Body of pancreas (tissue), 4 donors: ENCODE measurements around the gene ENO3. TPM values are rescaled to one million over a fixed set of nuclear protein-coding genes. Genes with fewer than 3 reads are reported as not detected.

Experiments used
- ATAC-seq: fragments of 150-250 bp; one replicate; pipeline ENCODE4 v1.9.1; 2016
- DNase-seq, 4 donors: peaks; one replicate each; pipeline ENCODE4 v3.0.0-alpha.2; 2019
- H3K27ac ChIP-seq, 4 donors: fragments of 200-600 bp; sonication (generic); 1 replicate in 3 of 4; 2 replicates in 1 of 4; pipeline versions ENCODE4 v1.5.1 to v1.6.1; 2016 to 2019; ENCODE audit warnings: mild to moderate bottlenecking in 1 of 4, mixed read lengths in 1 of 4, moderate library complexity in 1 of 4
- H3K27me3 ChIP-seq, 2 donors: fragments of 200-600 bp; sonication (generic); one replicate each; pipeline ENCODE4 v1.6.0; 2016; ENCODE audit warnings: mild to moderate bottlenecking in 1 of 2
- H3K36me3 ChIP-seq, 2 donors: fragments of 200-600 bp; sonication (generic); replicated peaks in 1 of 2; 2 replicates each; pipeline ENCODE4 v1.5.1; 2016; ENCODE audit warnings: low read depth in 2 of 2; ENCODE audit not compliant: insufficient read depth in 1 of 2
- H3K4me1 ChIP-seq: fragments of 200-600 bp; sonication (generic); one replicate; pipeline ENCODE4 v1.6.0; 2016
- H3K4me3 ChIP-seq, 2 donors: fragments of 200-600 bp; sonication (generic); 1 replicate in 1 of 2; 2 replicates in 1 of 2; pipeline ENCODE4 v1.5.1; 2016 to 2019
- H3K9me3 ChIP-seq, 3 donors: fragments of 200-600 bp; sonication (generic); 1 replicate in 2 of 3; 2 replicates in 1 of 3; pipeline ENCODE4 v1.5.1; 2016
- POLR2A ChIP-seq, 3 donors: fragments of 450-650 bp; IDR thresholded peaks; one replicate each; pipeline ENCODE4 v1.6.1; 2016; ENCODE audit warnings: antibody characterized with exemption in 3 of 3, mild to moderate bottlenecking in 2 of 3
- WGBS, 2 donors: methylation state at CpG; one replicate each; pipeline ENCODE4 v1.1.5; 2017; 5-methylcytosine and 5-hydroxymethylcytosine counted together
- intact Hi-C: fragments of 100-400 bp; cut with DNase I; formaldehyde crosslinking; loops from one replicate; pipeline ENCODE4 v1.15.1; 2023
- total RNA-seq, 2 donors: library from RNA; depleted of rRNA; stranded (reverse); fragments of >200 nt; gene quantifications; one replicate each; pipeline ENCODE4 v1.1.0, GENCODE V29; 2016
- TF ChIP-seq, protein P1 (sequence below), 7 experiments: fragments of 450-650 bp in 4 of 7; fragments of 200-600 bp in 3 of 7; sonication (generic) in 3 of 7; IDR thresholded peaks; one replicate each; pipeline ENCODE4 v1.5.1; 2016 to 2019; ENCODE audit warnings: antibody characterized with exemption in 7 of 7

Gene ENO3
- total RNA-seq, 2 donors from 2014 or later: 3.3 to 3.6 TPM

- Histone ChIP-seq H3K4me3 (no peak overlapping the region), H3K9me3 (no peaks in the 10 kb centered on the region), H3K4me1 (peaks cover 13% of the 10 kb centered on the region), H3K36me3 (peaks cover 0 to 4% of the 10 kb centered on the region in 2 donors), H3K27me3 (no peaks in the 10 kb centered on the region), H3K27ac (no peak overlapping the region)
- TF ChIP-seq, protein P1, sequence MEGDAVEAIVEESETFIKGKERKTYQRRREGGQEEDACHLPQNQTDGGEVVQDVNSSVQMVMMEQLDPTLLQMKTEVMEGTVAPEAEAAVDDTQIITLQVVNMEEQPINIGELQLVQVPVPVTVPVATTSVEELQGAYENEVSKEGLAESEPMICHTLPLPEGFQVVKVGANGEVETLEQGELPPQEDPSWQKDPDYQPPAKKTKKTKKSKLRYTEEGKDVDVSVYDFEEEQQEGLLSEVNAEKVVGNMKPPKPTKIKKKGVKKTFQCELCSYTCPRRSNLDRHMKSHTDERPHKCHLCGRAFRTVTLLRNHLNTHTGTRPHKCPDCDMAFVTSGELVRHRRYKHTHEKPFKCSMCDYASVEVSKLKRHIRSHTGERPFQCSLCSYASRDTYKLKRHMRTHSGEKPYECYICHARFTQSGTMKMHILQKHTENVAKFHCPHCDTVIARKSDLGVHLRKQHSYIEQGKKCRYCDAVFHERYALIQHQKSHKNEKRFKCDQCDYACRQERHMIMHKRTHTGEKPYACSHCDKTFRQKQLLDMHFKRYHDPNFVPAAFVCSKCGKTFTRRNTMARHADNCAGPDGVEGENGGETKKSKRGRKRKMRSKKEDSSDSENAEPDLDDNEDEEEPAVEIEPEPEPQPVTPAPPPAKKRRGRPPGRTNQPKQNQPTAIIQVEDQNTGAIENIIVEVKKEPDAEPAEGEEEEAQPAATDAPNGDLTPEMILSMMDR (IDR thresholded peaks at IDR 0.05): no peak
- TF ChIP-seq POLR2A (IDR thresholded peaks at IDR 0.05): no peak
- ATAC-seq (no peak), DNase-seq (no peak)
- WGBS, 2 donors: 56 to 71% methylated on average over 5 of the region's 5 CpGs
- intact Hi-C loops: no loop called here
Observed at GRCh38 chr17:4982305-4982704, 31.4 kb downstream of the ENO3 start.

GRCh38 chr17:4986403-4986802 lies 35.5 kb downstream of the ENO3 start:
- Histone ChIP-seq H3K9me3 (no peaks in the 10 kb centered on the region), H3K4me1 (peaks cover 23% of the 10 kb centered on the region), H3K27me3 (no peaks in the 10 kb centered on the region), H3K4me3 (peak overlapping the region; percentile 91 to 96), H3K36me3 (peaks cover 0 to 3% of the 10 kb centered on the region in 2 donors), H3K27ac (peak overlapping the region; percentile 79 to 96 (median 88))
- ATAC-seq: no peak
- no peak for DNase-seq
- no peak for TF ChIP-seq POLR2A (IDR thresholded peaks at IDR 0.05)
- TF ChIP-seq, protein P1 (IDR thresholded peaks at IDR 0.05): no peak
- intact Hi-C loops: no loop called here
- 22 to 26% methylated on average over 5 of the region's 5 CpGs for WGBS, 2 donors

DNA sequence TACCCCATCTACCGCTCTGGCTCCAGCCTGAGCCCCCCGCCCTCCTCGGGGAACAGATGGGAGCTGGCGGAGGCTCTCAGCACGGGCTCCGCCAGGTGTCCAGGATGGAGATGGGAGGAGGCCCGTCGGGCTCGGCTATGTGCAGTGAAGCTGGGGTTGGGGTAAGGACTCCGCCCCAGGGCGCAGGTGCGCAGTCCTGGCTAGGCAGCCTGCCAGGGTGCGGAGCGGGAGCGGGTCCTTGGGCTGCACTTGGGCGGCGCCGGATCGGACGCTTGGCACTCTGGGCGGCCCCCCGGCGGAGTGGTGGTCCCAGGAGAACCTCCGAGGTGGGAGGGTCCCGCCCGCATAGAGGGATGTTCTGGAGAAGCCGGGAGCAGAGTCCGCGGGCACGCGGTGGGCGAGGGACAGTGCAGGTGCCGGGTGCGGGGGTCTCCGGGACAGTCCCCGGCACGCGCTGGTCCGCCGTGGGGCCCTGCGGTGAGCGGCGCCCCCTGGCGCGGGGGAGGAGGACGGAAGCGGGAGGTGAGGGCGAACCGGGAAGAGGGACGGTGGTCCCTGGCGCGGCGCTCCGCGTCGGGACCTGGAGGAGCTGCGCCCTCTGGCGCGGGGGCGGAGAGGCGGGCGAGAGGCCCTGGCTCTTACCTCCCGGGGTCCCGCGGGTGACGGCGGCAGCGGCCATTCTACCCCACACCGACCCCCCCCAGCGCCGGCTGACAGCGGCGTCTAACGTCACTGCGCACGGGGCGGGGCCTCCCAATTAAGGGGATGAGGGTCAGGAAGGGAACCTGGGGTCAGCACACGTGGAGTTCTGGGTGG lies 36.2 kb downstream of the ENO3 start, which contains the start of gene CAMTA2:
Gene CAMTA2, minus strand, starts transcription at position 725 of the 816 bp plus-strand sequence. CDS start 1,453 bp downstream, outside the sequence.
- peak; percentile 55 to 80 (median 78) for TF ChIP-seq POLR2A (IDR thresholded peaks at IDR 0.05)
- TF ChIP-seq, protein P1 (IDR thresholded peaks at IDR 0.05): peak; percentile 55 to 83 (median 68)
- WGBS, 2 donors: 1% methylated on average over 56 of the region's 78 CpGs; no CpG with 5 or more reads in 1 of the 2 donors
- no peaks in the 10 kb centered on the region for H3K9me3 ChIP-seq
- peaks cover 23% of the 10 kb centered on the region for H3K4me1 ChIP-seq
- H3K27me3 ChIP-seq: no peaks in the 10 kb centered on the region
- H3K4me3 ChIP-seq: peak within 1 kb of the TSS; percentile 91 to 96
- ATAC-seq (peak; percentile 87), DNase-seq (peak; percentile 86 to 90 (median 88))
- intact Hi-C loops: no loop called here
- peaks cover 0 to 3% of the 10 kb centered on the region in 2 donors for H3K36me3 ChIP-seq
- H3K27ac ChIP-seq: peak within 1 kb of the TSS; percentile 79 to 96 (median 88)

DNA sequence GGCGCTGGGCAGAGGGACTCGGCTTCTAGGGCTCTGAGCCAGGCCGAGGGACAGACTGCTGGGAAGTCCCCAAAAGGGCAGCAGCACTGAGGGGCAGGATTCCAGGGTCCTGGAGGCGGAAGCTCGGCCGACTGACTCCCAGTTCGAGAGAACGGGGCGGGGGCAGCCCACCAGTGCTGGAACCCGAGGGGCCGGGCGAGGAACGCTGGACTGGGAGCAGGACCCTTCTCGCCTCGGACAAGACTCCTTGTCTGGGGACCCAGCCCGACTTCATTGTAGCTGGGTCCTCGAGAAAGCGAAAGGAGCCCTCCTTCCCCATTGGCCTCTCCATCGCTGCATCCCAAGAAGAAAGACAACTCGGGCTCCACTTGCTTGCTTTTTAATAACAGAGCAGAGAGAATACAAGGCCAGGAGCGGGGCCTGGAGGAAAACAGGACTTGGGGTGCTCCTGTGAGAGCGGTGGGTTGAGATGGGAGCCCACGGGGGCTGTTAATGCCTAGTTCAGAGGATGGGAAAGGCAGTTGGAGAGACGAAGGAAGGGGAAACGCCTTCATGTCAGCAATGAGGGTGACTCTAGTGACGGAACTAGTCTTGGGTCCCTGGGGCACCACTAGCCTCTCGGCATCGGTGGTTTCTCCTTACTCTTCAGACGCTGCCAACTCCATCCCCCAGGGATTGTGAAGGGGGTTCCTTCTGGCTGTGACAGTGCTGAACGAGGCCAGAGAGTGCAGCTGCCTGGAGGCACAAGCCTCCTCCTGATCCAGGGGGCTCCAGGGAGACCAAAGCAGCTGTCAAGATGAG lies 37.0 kb downstream of the ENO3 start:
- no peaks in the 10 kb centered on the region for H3K36me3 ChIP-seq
- peak overlapping the region; percentile 91 to 96 for H3K4me3 ChIP-seq
- no peaks in the 10 kb centered on the region for H3K9me3 ChIP-seq
- H3K27ac ChIP-seq: peak overlapping the region; percentile 79 to 96 (median 88)
- ATAC-seq (no peak), DNase-seq (no peak)
- no peaks in the 10 kb centered on the region for H3K27me3 ChIP-seq
- intact Hi-C loops: no loop called here
- peaks cover 23% of the 10 kb centered on the region for H3K4me1 ChIP-seq
- WGBS, 2 donors: 8 to 20% methylated on average over 17 to 30 of the region's 30 CpGs
- TF ChIP-seq POLR2A (IDR thresholded peaks at IDR 0.05): no peak
- TF ChIP-seq, protein P1 (IDR thresholded peaks at IDR 0.05): no peak
